Bone marrow (tissue), 2 donors: ENCODE data around the gene CCZ1.
A peak's percentile ranks its signal among the peaks of the same experiment; 100 is the strongest.
"Not testable (repeated sequence)": the region's sequence is repeated elsewhere in the genome, so short reads cannot be mapped to it uniquely, and the experiment has no call there.

Experiments
- DNase-seq, 2 donors: peaks; one replicate each; lab custom pipeline; 2025; lab: John Stamatoyannopoulos, UW

CCZ1 gene

GRCh38 chr7:5898480-5899224 lies at the start of gene CCZ1:
TSS of gene CCZ1 (plus strand) at chr7:5898733. CDS start at chr7:5898800, 67 bp downstream.
- peak; percentile 1 to 15 for DNase-seq

GRCh38 chr7:5850944-5851343 lies 47.6 kb upstream of the CCZ1 start:
- no peak for DNase-seq

DNA sequence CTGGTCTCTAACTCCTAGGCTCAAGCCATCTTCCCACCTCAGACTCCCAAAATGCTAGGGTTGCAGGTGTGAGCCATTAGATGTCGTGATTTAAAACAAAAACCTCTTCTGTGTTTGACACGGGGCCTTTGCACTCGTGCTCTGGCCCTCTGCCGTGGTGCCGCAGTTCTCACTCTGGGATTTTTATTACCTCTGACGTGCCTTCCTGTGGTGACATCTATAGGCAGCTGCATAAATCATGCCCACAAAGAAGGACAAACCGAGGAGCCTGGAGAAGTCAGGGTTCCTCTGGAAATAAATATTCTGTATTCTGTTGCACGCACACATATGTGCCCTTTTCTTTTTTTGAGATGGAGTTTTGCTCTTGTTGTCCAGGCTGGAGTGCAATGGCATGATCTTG lies 43.8 kb upstream of the CCZ1 start:
- DNase-seq: no peak

DNA sequence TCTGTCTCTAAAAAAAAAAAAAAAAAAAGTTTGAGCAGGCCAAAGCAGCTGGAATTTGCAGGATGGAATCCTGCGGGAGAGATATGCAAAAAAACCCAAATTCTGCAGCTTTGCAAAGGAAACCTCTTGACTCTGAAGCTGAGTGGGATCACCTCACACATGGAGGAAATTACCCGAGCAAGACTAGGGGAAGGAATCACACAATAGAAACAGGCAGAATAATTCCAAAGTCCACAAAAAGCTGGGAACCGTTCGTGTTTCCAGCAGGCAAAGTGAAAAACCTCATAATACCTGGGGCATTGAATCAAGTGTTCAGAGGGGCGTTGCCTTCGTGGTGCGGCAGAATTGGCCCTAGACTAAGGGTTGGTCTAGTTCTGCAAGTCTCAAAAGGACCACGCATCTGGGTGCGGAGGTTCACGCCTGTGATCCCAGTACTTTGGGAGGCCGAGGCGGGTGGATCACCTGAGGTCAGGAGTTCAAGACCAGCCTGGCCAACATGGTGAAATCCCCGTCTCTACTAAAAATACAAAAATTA lies 41.4 kb upstream of the CCZ1 start:
- not testable (repeated sequence) for DNase-seq

DNA sequence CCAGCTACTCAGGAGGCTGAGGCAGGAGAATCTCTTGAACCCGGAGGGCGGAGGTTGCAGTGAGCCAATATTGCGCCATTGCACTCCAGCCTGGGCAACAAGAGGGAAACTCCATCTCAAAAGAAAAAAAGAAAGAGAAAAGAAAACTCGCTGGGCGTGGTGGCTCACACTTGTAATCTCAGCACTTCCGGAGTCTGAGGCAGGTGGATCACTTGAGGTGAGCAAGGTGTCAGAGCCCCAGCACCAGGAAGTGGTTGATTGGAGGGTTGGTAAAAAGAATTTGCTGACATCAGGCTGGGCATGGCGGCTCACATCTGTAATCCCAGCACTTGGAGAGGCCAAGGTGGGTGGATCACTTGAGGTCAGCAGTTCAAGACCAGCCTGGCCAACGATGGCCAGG lies 40.0 kb upstream of the CCZ1 start:
- not testable (repeated sequence) for DNase-seq

GRCh38 chr7:5861281-5861680 lies 37.3 kb upstream of the CCZ1 start:
- DNase-seq: not testable (repeated sequence)

GRCh38 chr7:5862753-5863366 lies 35.7 kb upstream of the CCZ1 start:
- DNase-seq: not testable (repeated sequence)

DNA sequence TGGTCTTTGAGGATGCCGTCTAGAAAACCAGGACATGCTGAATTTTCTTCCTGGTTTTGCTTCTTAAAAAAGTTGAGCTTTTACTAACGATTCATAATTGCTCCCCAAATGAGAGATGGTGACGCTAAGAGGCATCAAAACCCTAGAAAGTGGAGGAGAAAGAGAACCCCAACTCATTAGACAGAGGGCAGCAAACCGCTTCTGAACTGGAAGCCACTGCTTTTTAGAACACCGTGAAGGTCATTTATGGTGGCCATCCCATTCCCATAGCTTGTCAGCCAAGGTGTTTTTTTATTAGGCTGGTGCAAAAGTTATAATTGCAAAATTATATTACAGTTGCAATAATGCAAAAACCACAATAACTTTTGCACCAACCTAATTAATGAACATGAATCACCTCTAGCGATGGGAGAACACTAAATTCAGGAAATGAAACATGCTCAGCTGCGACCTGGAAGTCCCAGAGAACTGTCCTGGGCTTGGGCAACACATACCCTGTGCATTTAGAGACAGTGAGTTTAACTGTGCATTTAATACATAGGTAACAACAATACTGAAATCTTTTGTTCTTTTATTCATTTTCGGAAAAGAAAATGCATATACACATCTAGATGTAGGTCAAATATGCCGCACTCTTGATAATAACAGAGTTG lies 33.1 kb upstream of the CCZ1 start:
- not testable (repeated sequence) for DNase-seq

GRCh38 chr7:5867060-5867459 lies 31.5 kb upstream of the CCZ1 start:
- no peak for DNase-seq

- DNase-seq: not testable (repeated sequence)
These were observed 29.6 kb upstream of the CCZ1 start for GRCh38 chr7:5868928-5869341.

DNA sequence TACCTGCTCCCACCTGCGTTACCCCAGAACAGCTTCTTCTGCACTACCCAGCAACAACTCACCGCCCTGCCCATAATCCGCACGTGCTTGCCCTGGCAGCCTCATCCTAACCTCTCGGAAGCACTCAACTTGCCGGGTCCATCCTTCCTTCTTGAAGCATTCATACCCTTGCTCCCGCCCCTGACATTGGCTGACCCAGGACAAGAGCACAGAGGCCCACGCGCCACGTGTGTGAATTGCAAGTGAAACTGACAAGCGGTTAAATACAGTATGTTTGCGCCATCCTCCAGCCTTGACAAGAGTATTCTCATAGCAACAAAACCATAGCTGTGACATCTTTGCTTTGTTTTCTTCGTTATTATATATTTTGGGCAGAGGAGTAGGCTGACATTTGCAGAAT lies 28.8 kb upstream of the CCZ1 start:
- DNase-seq: no peak

GRCh38 chr7:5870311-5870710 lies 28.2 kb upstream of the CCZ1 start:
- DNase-seq: no peak

DNA sequence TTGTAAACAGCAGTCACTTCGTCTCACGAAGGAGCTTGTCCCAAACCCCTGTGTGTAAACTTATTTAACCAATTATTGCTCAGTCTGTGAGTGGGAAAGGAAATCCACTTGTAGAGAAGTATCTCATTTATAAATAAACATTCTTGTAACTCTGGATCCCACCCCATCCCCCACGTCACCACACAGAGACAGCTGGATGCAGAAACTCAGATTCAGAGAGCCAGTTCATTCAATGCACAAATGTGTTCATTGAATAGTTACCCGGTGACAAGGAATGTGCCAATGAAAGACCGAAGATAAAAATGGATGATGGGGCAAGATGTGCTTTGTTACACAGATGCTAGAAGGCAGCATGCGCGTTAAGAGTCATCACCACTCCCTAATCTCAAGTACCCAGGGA lies 26.2 kb upstream of the CCZ1 start:
- no peak for DNase-seq

DNA sequence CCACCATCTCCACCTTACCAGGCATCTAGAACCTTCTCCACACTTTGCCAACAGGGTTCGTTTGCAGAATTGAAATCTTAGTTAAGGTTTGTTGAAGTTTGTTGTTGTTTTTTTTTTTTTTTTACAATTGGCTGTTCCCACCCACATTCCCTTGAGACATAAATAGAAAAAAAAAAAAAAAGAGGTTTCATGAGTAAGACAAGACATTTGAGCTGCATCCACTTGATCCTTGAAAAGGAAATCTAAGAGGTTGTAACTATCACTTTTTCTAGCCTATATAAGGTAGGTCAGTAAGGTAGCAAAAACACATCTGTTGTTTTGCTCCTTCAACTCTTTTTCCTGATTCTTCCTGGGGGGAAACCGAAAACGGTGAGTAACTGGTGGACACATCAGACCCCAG lies 18.9 kb upstream of the CCZ1 start:
- DNase-seq: not testable (repeated sequence)

DNA sequence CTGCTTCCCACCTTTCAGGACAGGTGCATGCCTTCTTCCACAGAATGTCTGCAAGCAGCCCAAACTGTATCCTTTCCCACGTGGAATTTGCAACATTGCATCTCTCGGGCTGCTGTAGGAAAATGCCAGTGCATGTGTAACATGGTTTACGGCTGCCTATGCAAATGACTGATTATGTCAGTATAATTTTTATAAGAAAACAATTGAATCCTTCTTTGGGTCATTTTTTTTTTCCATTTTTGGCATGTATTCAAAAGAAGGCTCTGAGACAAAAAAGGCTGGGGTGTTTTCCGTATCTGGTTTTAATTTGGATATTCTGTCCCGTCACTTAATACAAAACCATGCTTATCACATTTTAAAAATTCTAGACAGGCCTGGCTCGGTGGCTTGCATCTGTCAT lies 18.4 kb upstream of the CCZ1 start:
- DNase-seq: not testable (repeated sequence)

DNA sequence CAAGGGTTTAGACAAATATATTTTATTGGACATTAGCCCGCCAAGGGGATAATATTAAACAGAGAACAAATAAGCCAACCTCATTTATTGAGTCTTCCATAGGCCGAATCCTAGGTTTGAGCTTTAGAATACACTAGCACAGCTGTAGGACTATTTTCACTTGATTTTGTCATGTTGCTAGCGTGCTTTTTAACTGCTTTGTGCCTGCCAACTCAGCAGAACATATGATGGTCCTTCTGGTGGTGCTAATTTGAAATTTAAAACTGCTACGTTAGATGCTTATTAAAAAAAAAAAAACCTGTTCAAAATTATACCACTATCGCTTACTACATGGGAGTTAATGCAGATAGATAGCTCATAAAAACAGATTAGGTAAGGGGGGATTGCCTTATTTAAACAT lies 14.1 kb upstream of the CCZ1 start:
- not testable (repeated sequence) for DNase-seq

GRCh38 chr7:5888021-5888420 lies 10.5 kb upstream of the CCZ1 start:
- not testable (repeated sequence) for DNase-seq

DNA sequence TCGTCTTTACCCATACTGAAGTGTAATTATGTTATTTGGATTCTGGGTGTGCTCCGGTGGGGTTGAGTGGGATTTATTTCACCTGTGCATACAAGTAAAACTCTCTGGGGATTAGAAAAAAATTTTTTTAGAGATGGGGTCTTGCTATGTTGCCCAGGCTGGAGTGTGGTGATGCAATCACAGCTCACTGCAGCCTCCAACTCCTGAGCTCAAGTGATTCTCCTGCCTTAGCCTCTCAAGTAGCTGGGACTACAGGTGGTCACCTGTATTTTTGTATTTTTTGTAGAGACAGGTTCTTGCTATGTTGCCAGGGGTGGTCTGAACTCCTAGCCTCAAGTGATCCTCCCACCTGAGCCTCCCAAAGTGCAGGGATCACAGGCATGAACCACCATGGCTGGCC lies 8.3 kb upstream of the CCZ1 start:
- DNase-seq: not testable (repeated sequence)

DNA sequence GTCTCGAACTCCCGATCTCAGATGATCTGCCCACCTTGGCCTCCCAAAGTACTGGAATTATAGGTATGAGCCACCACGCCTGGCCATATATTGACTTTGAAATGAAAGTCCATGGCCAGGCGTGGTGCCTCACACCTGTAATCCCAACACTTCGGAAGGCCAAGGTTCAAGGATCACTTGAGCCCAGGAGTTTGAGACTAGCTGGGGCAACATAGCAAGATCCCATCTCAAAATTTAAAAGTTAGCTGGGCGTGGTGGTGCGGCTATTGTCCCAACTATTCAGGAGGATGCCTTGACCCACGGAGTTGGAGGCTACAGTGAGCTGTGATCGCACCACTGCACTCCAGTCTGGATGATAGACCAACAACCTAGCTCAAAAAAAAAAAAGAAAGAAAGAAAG lies 6.0 kb upstream of the CCZ1 start:
- DNase-seq: no peak

DNA sequence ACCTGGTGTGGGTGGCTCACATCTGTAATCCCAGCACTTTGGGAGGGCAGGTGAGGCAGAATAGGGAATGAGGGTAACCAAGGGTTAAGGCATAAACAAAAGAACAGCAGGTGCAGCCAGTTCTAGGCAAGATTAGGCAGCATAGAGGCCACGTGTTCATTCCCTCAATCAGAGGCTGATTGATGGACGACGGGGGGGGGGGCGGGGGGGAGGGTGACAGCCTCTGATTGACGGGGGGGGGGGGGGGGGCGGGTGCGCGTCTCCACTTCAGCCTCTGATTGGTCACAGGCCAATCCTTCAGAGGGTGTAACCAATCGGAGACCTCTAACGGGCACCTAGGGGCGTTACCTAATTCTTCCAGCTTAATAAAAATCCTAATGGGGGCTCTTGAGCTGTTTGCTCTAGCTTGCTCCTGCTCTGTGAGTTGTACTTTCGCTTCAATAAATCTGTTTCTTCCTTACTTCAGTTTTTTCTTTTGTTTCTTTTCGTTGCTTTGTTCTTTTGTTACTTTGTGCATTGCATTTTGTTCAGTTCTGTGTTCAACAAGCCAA lies 1.1 kb upstream of the CCZ1 start:
- DNase-seq: not testable (repeated sequence)

DNA sequence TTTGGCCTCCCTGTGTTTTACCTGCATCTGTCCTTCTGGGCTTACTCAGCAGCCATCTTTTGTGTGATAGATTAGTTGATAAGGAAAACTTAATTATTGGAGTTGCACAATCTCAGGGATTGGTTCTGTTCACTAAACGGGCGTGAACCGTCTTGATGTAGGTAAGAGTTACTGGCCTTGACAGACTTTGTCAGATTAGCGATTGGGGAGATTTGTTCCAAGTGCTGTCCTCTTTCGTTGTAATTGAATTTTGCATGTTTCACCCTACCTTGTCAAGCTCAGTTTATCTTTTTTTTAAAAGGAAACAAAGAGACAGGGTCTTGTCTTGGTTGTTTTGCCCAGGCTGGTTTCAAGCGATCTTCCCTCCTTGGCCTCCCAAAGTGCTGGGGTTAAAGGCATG lies 4.5 kb downstream of the CCZ1 start:
- not testable (repeated sequence) for DNase-seq

- DNase-seq: not testable (repeated sequence)
These were observed 6.2 kb downstream of the CCZ1 start for GRCh38 chr7:5904726-5905125.

DNA sequence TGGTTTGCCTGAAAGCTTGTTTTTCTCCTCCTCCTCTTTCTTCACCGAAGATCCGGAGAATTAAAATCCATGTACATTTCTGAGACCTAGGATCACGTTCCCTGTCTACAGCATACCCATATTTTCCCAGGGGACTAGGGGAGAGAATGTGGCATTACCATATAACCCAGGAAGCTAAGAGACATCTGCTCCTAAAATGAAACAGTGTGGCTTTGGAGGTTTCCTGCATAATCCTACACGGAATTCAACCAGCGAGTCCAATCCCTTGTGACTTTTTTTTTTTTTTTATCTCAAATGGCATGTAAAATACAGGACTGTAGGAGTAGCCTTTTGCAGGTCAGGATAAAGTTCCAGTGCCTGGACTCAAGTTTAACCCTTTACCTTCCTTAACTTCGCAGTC lies 10.3 kb downstream of the CCZ1 start:
- DNase-seq: not testable (repeated sequence)
